Activated naive CD8-positive, alpha-beta T cell treated with anti-CD3 and anti-CD28 coated beads for 36 hours (primary cell): ENCODE results near the gene FOXP3. TPM values are rescaled to one million over a fixed set of nuclear protein-coding genes. Genes with fewer than 3 reads are reported as not detected.
A peak's percentile ranks its signal among the peaks of the same experiment; 100 is the strongest.

Source experiments
- DNase-seq: peaks from one replicate; pipeline ENCODE4 v3.0.0; 2021
- H3K27ac Mint-ChIP-seq: one replicate; pipeline ENCODE4 v1.8.0; 2022; ENCODE audit warnings: mild to moderate bottlenecking, moderate library complexity, mixed read lengths
- H3K27me3 Mint-ChIP-seq: one replicate; pipeline ENCODE4 v1.8.0; 2022; ENCODE audit warnings: mild to moderate bottlenecking, mixed read lengths
- H3K36me3 Mint-ChIP-seq: one replicate; pipeline ENCODE4 v1.8.0; 2021; ENCODE audit warnings: mild to moderate bottlenecking, mixed read lengths
- H3K4me1 Mint-ChIP-seq: one replicate; pipeline ENCODE4 v1.8.0; 2021; ENCODE audit warnings: mixed read lengths
- H3K4me3 Mint-ChIP-seq: one replicate; pipeline ENCODE4 v1.8.0; 2022; ENCODE audit warnings: mild to moderate bottlenecking, moderate library complexity, mixed read lengths
- H3K9me3 Mint-ChIP-seq: one replicate; pipeline ENCODE4 v1.8.0; 2022; ENCODE audit warnings: mixed read lengths
- total RNA-seq, 2 experiments: library from RNA; stranded (reverse); gene quantifications; one replicate each; pipeline ENCODE4 v1.2.3, GENCODE V29; 2021

Gene FOXP3
- total RNA-seq, 2 experiments from 2014 or later = 11.2 to 11.9 TPM

DNA sequence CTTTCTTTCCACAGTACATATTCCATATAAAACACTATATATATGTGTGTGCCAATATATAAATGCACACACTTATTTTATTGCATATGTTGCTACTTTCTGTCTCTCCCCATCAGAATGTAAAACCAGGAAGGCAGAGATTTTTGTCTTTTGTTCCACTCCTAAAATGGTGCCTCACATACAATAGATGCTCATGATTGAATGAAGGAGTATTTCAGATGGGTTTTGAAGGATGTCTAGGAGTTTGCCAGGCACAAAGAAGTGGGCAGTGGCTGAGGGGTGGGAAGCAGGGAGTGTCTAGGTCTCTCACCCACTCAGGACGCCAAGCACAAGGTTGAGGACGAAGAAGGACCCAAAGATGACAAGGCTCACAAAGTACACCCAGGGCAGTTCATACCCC lies 36.8 kb downstream of the FOXP3 start:
- Mint-ChIP-seq H3K27me3 (peaks cover 4% of the 10 kb centered on the region), H3K9me3 (no peaks in the 10 kb centered on the region), H3K36me3 (no peaks in the 10 kb centered on the region), H3K27ac (no peak overlapping the region), H3K4me3 (no peak overlapping the region), H3K4me1 (peaks cover 12% of the 10 kb centered on the region)
- no peak for DNase-seq

DNA sequence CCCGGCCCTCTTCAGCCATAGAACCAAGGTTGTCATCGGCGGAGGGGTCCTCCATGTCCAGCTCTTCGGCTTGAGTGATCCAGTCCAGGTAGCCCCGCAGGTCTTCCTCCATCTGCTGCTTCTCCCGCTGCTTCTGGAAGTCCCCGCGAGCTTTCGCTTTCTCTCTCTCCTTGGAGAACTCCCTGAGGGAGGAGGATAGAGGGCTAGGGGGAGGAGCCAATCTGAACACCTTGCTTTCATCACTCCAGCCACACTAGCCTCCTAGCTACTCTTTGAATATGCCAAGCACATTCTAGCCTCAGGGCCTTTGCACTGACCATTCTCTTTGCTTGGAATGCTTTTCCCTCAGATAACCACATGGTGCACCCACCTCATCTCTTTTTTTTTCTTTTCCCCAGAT lies 37.6 kb downstream of the FOXP3 start:
- Mint-ChIP-seq H3K36me3 (no peaks in the 10 kb centered on the region), H3K27me3 (peaks cover 4% of the 10 kb centered on the region), H3K4me1 (peaks cover 12% of the 10 kb centered on the region), H3K27ac (no peak overlapping the region), H3K4me3 (no peak overlapping the region), H3K9me3 (no peaks in the 10 kb centered on the region)
- DNase-seq = no peak

DNA sequence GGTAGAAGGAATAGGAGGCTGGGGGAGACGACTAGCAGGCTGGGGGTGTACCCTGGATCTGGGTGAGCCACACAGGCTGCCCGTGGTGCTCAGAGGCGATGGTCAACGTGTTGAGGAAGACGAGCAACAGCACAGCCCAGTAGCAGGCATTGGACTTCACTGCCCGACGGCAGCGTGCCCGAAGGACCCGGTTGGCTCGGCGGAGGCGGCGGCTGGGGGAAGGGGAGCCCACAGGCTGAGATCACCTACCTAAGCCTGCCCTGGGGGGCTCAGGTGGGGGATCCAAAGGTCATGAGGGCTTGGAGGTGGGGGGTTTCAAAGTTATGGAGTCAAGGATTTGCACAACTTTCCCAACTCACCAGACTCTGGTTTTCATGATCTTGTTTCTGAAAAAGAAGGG lies 38.7 kb downstream of the FOXP3 start:
- Mint-ChIP-seq H3K27me3 (peaks cover 8% of the 10 kb centered on the region), H3K27ac (no peak overlapping the region)

DNA sequence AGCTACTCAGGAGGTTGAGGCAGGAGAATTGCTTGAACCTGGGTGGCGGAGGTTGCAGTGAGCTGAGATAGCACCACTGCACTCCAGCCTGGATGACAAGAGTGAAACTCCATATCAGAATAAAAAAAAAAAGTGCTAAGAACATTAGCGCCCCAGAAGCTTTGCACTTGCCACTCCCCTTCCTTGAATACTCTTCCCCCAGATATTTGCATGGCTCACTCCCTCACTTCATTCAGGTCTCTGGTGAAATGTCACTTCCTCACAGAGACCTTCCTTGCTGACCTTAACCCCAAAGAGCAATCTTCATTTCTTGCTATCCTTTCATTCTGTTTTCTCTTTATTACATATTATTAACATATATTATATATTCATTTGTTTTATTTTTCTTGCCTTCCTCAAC lies 42.6 kb downstream of the FOXP3 start:
- DNase-seq = no peak
- peaks cover 8% of the 10 kb centered on the region for H3K27me3 Mint-ChIP-seq
- no peak overlapping the region for H3K4me3 Mint-ChIP-seq
- no peaks in the 10 kb centered on the region for H3K9me3 Mint-ChIP-seq
- H3K27ac Mint-ChIP-seq = no peak overlapping the region
- no peaks in the 10 kb centered on the region for H3K4me1 Mint-ChIP-seq
- H3K36me3 Mint-ChIP-seq = peaks cover 2% of the 10 kb centered on the region

More for the DNA sequence above, 38.7 kb downstream of the FOXP3 start:
- Mint-ChIP-seq H3K9me3 (no peaks in the 10 kb centered on the region), H3K4me1 (peaks cover 6% of the 10 kb centered on the region), H3K4me3 (no peak overlapping the region), H3K36me3 (no peaks in the 10 kb centered on the region)
- DNase-seq = no peak

DNA sequence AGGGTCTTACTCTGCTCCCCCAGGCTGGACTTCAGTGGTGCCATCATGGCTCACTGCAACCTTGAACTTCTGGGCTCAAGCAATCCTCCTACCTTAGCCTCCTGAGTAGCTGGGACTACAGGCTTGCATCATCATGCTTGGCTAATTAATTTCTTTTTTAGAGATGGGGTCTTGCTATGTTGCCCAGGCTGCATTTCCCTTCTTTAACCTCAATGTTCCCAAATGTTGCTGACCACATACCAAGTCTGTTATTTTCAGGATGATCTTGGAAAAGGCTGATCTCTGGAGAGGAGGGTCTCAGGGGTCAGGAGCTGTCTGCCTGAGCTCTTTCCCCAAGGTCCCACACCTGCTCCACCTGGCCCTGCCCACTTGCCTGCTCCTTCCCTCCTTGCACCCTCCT lies 44.4 kb downstream of the FOXP3 start:
- H3K27me3 Mint-ChIP-seq = peaks cover 4% of the 10 kb centered on the region
- no peaks in the 10 kb centered on the region for H3K9me3 Mint-ChIP-seq
- H3K4me3 Mint-ChIP-seq = no peak overlapping the region
- peaks cover 2% of the 10 kb centered on the region for H3K36me3 Mint-ChIP-seq
- no peak for DNase-seq
- no peak overlapping the region for H3K27ac Mint-ChIP-seq
- H3K4me1 Mint-ChIP-seq = no peaks in the 10 kb centered on the region

DNA sequence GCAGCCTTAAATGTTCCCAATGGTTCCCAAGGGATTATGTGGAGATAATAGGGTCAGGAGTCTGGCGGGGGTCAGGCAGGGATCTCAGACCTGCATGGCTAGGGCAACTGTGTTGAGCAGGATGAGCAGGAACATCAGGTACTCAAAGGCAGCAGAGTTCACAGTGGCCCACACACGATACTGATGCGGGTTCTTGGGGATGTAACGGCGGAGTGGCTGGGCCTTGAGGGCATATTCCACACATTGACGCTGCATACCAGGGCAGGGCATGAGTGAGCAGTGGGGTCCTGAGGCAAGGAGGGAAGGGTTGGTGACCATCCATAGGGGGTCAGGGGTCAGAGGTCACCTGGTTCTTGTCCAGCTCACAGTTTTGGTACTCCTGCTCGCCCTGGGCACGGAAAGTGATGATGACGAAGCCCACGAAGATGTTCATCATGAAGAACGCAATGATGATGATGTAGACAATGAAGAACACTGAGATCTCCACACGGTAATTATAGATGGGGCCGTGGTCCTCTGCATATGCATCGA lies 49.4 kb downstream of the FOXP3 start:
- no peaks in the 10 kb centered on the region for H3K9me3 Mint-ChIP-seq
- no peaks in the 10 kb centered on the region for H3K4me1 Mint-ChIP-seq
- H3K4me3 Mint-ChIP-seq = no peak overlapping the region
- DNase-seq = no peak
- H3K27ac Mint-ChIP-seq = no peak overlapping the region
- H3K36me3 Mint-ChIP-seq = peaks cover 2% of the 10 kb centered on the region
- H3K27me3 Mint-ChIP-seq = no peaks in the 10 kb centered on the region

DNA sequence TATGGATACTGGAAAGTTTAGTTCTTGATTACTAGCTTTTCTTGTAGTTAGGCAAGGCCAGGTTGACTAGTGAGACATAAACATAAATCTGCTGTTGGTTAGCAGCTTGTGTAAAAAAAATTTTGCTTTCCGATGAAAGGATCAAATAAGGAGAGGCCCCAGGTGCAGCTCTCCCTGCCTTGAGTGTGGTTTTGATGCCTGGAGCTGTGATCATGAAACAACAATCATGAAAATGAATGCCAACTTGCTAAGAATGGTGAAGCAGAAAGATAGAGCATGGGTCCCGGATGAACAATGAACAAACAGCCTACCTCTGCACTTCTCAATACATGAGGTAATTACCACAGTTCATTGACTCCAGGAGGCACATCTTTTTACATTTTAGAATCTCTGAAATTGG lies 50.1 kb downstream of the FOXP3 start:
- no peaks in the 10 kb centered on the region for H3K36me3 Mint-ChIP-seq
- H3K4me3 Mint-ChIP-seq = no peak overlapping the region
- no peaks in the 10 kb centered on the region for H3K4me1 Mint-ChIP-seq
- H3K27me3 Mint-ChIP-seq = no peaks in the 10 kb centered on the region
- H3K27ac Mint-ChIP-seq = no peak overlapping the region
- DNase-seq = no peak
- no peaks in the 10 kb centered on the region for H3K9me3 Mint-ChIP-seq

DNA sequence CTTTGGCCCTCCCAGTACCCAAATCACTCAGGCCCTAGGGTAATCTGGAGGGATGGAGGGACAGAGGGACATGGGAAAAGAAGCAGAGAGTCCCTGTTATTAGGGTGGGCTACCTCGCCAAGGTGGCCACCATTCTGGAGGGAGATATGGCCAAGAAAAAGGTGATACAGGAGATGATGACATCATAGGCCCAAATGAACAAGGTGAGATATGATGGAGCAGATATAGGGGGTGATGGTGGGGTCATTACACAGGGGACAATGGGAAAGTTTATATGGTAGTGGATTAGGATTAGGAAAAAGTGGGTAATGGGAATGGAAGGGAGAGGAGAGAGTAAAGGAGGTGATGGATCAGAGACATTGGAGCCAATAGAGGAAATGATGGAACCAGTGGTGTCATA lies 51.6 kb downstream of the FOXP3 start:
- H3K4me3 Mint-ChIP-seq = no peak overlapping the region
- no peaks in the 10 kb centered on the region for H3K36me3 Mint-ChIP-seq
- no peaks in the 10 kb centered on the region for H3K9me3 Mint-ChIP-seq
- no peaks in the 10 kb centered on the region for H3K27me3 Mint-ChIP-seq
- H3K27ac Mint-ChIP-seq = no peak overlapping the region
- H3K4me1 Mint-ChIP-seq = no peaks in the 10 kb centered on the region
- DNase-seq = no peak

DNA sequence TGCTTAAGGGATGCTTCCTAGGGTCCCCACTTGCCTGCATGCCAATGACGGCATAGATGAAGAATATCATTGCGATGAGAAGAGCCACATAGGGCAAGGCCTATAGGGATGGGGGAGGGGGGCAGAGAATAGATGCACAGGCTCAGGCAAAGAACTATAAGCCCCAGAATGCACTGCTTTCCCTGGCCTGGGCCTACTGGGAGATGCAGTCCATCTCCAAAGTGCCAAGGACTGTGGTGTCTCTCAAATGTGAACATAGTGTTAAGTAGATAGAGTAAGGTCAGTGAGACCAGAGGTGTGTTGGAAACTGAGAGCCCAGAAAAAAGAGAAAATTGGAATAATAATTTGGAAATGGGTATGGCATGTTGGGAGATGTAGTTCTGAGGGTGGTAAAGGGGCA lies 52.3 kb downstream of the FOXP3 start:
- no peak overlapping the region for H3K27ac Mint-ChIP-seq

DNA sequence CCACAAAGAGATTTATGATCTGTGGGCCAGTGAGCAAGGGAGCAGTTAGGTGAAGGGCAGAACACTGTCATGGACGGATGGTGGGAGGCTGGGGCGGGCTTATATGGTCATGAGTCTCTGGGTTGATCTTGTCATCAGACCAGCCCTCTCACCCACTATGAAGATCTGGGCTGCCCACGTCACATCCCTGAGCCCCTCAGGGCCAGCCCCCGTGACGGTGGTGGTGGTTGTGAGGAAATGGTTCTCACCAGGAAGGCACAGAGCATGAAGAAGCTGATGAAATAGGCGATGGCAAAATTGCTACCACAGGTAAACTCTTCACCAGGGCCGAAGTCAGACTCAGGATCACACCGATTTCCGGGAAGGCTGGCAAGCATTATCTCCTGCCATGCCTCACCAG lies 53.4 kb downstream of the FOXP3 start:
- Mint-ChIP-seq H3K4me3 (no peak overlapping the region), H3K27me3 (no peaks in the 10 kb centered on the region), H3K4me1 (no peaks in the 10 kb centered on the region), H3K27ac (no peak overlapping the region), H3K9me3 (no peaks in the 10 kb centered on the region), H3K36me3 (no peaks in the 10 kb centered on the region)
- no peak for DNase-seq

More for the DNA sequence above, 52.3 kb downstream of the FOXP3 start:
- DNase-seq = no peak
- no peaks in the 10 kb centered on the region for H3K27me3 Mint-ChIP-seq
- no peaks in the 10 kb centered on the region for H3K9me3 Mint-ChIP-seq
- H3K36me3 Mint-ChIP-seq = no peaks in the 10 kb centered on the region
- H3K4me1 Mint-ChIP-seq = no peaks in the 10 kb centered on the region
- H3K4me3 Mint-ChIP-seq = no peak overlapping the region

DNA sequence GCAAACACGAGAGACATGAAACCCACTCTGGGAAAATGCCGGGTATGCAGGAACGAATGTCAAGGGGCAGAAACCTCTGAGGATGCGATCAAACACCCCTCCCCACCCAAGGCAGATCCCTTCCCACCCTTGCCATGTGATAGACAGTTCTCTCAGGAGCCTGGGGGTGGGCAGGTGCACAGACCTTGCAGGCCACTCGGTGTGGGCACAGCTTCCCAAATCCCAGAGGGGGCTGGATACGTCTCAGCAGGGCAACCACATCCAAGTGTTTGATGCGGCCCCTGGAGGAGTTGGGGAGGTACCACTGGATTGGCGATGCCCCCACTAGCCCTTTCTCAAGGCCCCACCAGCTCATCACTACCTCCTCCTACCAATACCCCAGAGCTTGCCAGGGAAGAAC lies 54.1 kb downstream of the FOXP3 start:
- Mint-ChIP-seq H3K4me1 (no peaks in the 10 kb centered on the region), H3K4me3 (no peak overlapping the region), H3K9me3 (no peaks in the 10 kb centered on the region), H3K36me3 (no peaks in the 10 kb centered on the region), H3K27ac (no peak overlapping the region), H3K27me3 (no peaks in the 10 kb centered on the region)
- DNase-seq = no peak

DNA sequence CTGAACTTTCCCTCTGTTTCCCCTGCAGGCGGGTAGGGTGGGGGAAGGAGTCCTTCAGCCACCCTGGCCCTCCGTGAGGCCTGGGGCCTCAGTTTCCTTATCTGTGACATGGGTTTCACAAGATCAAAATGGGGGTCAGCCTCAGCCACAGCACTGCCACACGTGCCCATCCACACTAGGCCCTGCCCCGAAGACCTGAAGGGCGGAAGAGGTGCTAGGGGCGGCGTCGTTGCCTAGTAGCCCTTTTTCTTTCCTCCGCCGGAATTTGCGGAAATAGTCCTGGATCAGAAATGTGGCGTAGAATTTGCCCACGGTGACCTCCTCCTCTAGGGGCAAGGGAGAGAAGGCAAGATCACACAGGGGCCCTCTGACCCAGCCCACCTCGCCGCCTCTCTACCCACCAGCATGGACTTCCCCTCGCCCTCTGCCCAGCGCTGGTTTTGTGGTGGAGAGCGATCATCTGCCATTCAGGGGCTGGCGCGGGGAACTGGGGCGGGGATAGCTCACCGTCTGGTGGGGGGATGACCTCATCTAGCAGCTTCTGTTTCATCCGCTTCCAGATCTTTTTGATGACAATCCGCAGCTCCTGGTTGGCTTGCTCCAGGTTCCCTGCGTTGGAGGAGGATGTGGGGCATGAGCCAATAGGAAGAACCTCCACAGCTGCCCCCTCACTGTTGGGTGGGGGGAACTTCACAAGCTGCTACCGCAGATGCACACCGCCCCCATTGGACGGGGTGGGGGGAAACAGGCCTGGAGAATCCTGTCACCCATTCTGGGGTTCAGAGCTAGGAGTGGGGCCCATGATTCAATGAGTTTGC lies 54.9 kb downstream of the FOXP3 start:
- Mint-ChIP-seq H3K4me1 (no peaks in the 10 kb centered on the region), H3K27me3 (no peaks in the 10 kb centered on the region), H3K4me3 (peak overlapping the region; percentile 40), H3K27ac (no peak overlapping the region), H3K9me3 (no peaks in the 10 kb centered on the region), H3K36me3 (no peaks in the 10 kb centered on the region)
- DNase-seq = peak; percentile 27

DNA sequence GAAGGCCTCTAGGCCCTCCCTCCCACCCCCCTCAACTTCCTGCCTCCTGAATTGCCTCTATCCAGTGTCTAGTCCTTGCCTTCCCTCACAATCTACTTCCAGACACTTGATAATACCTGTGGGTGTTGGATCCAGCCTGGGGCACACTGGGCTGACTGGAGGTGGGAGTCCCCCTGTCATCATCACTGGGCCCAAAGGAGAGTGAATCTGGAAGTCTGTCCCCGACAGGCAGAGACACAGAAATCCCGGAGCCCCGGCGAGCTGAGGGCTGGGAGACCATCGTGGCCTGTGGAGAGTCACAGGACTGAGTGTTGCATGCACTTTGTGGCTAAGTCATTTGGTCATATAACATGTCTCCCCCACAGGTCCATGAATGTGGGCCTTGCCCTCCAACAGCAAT lies 56.1 kb downstream of the FOXP3 start:
- H3K4me1 Mint-ChIP-seq = no peaks in the 10 kb centered on the region
- H3K27me3 Mint-ChIP-seq = no peaks in the 10 kb centered on the region
- no peak overlapping the region for H3K27ac Mint-ChIP-seq
- H3K4me3 Mint-ChIP-seq = no peak overlapping the region
- no peaks in the 10 kb centered on the region for H3K9me3 Mint-ChIP-seq
- H3K36me3 Mint-ChIP-seq = no peaks in the 10 kb centered on the region
- no peak for DNase-seq

DNA sequence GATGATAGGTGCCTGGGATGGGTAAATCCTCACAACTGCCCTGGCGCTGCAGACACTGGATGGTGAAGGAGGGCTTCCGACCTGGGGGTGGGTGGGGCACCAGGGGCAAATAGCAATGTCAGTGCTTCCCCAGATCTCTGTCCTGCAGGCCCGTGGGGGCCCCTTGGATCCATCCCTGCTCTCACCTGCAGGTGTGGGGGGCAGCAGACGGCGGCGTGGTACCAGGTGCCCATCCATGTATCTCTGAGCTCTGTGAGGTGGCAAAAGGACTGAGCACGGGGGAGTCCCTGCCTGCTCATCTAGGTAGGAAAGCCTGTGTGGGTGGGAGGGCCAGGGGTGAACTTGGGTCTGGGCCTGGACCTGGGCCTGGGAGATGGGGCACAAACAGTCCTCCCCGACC lies 58.0 kb downstream of the FOXP3 start:
- Mint-ChIP-seq H3K27me3 (no peaks in the 10 kb centered on the region), H3K4me3 (no peak overlapping the region), H3K27ac (no peak overlapping the region), H3K4me1 (no peaks in the 10 kb centered on the region), H3K9me3 (no peaks in the 10 kb centered on the region), H3K36me3 (no peaks in the 10 kb centered on the region)
- DNase-seq = no peak

DNA sequence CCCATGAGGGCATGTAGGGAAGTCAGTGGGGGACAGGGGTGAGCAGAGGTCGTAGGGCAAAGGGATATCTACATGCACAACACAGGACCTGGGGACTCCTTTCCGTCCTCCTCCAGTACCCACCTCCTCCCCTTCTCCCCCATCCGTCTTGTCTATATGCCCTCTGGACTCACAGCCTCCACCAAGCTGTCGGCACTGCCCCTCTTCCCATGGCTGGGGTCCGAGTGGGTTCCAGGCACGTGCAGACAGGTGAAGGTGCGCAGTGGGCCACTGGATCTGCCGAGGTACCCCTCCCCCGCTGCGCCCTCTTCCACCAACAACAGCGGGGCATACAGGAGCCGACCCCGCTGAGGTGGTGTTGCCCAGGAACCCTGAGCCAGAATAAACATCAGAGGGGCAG lies 59.1 kb downstream of the FOXP3 start:
- no peak for DNase-seq
- Mint-ChIP-seq H3K36me3 (no peaks in the 10 kb centered on the region), H3K27me3 (no peaks in the 10 kb centered on the region), H3K4me1 (peaks cover 3% of the 10 kb centered on the region), H3K27ac (no peak overlapping the region), H3K4me3 (no peak overlapping the region), H3K9me3 (no peaks in the 10 kb centered on the region)

DNA sequence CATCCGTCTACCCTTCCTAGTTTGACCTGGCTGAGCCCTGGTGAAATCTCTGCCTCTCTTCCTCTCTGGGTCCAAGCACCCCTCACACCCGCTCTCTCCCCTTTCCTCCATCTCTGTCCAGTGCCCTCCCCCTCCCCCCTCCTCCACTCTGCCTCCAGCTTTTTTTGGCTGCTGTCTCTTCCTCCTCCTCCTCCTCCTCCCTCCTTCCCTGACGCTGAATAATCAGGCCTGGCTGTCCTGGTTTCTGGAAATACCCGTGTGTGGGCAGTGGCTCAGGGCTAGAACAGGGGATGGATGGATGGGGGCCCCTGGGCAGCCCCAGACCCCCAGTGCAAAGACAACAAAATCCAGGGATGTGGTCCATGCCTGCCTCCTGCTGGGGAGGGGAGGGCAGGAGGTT lies 59.8 kb downstream of the FOXP3 start:
- Mint-ChIP-seq H3K27me3 (no peaks in the 10 kb centered on the region), H3K4me1 (peaks cover 3% of the 10 kb centered on the region), H3K9me3 (no peaks in the 10 kb centered on the region), H3K27ac (no peak overlapping the region), H3K36me3 (no peaks in the 10 kb centered on the region), H3K4me3 (no peak overlapping the region)
- no peak for DNase-seq
